ENCODE results near the gene ZEB1. TPM values are rescaled to one million over a fixed set of nuclear protein-coding genes. Genes with fewer than 3 reads are reported as not detected.

Gene ZEB1
- total RNA-seq, 1 donor from 2014 or later = 82.7 TPM

DNA sequence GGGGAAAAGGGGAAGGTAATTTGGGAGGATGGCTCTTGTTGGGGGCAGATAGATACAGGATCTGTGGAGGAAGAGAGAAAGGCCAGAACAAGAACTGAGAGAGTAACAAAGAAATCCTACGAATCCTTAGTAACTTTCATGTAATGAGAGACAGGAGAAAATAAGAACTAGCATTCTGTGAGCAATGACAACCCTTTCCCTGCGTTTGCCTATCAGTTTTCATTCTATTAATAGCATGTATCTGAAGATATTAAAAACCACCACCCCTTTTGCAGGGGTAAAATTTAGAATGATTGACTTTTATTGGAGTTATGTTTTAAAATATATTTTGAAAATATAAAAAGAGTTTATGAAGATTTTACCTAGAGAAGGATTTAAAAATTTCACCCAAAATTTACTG is 132.8 kb downstream of the ZEB1 start:
- no peaks in the 10 kb centered on the region for H3K9me3 ChIP-seq
- no peaks in the 10 kb centered on the region for H3K4me1 ChIP-seq
- no peak for DNase-seq (ENCODE audit: extremely low spot score in 2 of 2)
- H3K27me3 ChIP-seq = no peaks in the 10 kb centered on the region
- H3K4me3 ChIP-seq = no peak overlapping the region
- TF ChIP-seq POLR2AphosphoS5 (IDR thresholded peaks at IDR 0.05; ENCODE audit: insufficient read depth in 1 of 2, low read depth in 1 of 2) = no peak
- no peak for TF ChIP-seq POLR2A (IDR thresholded peaks at IDR 0.05)
- TF ChIP-seq, protein P1, sequence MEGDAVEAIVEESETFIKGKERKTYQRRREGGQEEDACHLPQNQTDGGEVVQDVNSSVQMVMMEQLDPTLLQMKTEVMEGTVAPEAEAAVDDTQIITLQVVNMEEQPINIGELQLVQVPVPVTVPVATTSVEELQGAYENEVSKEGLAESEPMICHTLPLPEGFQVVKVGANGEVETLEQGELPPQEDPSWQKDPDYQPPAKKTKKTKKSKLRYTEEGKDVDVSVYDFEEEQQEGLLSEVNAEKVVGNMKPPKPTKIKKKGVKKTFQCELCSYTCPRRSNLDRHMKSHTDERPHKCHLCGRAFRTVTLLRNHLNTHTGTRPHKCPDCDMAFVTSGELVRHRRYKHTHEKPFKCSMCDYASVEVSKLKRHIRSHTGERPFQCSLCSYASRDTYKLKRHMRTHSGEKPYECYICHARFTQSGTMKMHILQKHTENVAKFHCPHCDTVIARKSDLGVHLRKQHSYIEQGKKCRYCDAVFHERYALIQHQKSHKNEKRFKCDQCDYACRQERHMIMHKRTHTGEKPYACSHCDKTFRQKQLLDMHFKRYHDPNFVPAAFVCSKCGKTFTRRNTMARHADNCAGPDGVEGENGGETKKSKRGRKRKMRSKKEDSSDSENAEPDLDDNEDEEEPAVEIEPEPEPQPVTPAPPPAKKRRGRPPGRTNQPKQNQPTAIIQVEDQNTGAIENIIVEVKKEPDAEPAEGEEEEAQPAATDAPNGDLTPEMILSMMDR (IDR thresholded peaks at IDR 0.05) = no peak
- no peak overlapping the region for H3K27ac ChIP-seq
- no peaks in the 10 kb centered on the region for H3K36me3 ChIP-seq
- intact Hi-C loops (cut with DNase I) = no loop called here

DNA sequence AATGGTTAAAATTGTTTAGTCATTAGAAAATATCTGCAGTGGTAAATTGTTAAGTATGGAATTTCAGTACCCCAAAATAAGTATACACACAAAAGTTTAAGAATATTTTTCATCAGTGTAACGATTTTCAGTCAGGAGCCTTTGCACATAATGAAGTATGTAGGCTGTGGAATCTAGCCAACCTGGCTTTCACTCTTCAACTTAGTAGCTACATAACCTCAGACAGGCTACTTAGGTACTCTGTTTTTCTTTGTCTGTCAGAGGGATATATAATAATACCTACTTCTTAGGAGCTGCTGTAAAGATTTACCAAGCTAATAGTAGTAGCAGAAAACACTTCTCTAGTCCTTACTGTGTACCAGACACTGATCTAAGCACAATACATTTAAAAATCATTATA is 137.5 kb downstream of the ZEB1 start:
- DNase-seq (ENCODE audit: extremely low spot score in 2 of 2) = no peak
- no peaks in the 10 kb centered on the region for H3K9me3 ChIP-seq
- no peaks in the 10 kb centered on the region for H3K27me3 ChIP-seq
- no peaks in the 10 kb centered on the region for H3K36me3 ChIP-seq
- peaks cover 12% of the 10 kb centered on the region for H3K4me1 ChIP-seq
- H3K4me3 ChIP-seq = no peak overlapping the region
- H3K27ac ChIP-seq = no peak overlapping the region
- TF ChIP-seq POLR2AphosphoS5 (IDR thresholded peaks at IDR 0.05; ENCODE audit: insufficient read depth in 1 of 2, low read depth in 1 of 2) (no peak), POLR2A (IDR thresholded peaks at IDR 0.05) (no peak)
- TF ChIP-seq, protein P1 (IDR thresholded peaks at IDR 0.05) = no peak
- intact Hi-C loops (cut with DNase I) = no loop called here

DNA sequence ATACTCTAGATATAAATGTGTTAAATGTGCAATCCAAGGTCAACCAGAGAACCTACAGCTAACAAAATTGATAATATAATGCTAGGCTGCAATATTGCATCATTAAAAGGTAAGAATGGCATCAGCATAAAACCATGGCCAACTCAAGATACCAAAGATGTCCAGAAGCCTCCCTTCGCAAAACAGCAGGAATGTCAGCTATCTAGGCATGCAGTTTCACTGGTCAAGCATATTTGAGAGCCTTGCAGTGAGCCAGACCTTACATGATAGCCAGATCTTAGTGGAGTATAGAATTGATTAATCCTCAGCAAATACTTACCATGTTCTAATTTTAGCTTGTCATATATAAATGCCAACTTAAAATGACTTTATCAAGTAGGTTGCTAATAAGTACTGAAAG is 138.8 kb downstream of the ZEB1 start:
- Histone ChIP-seq H3K36me3 (peaks cover 0 to 7% of the 10 kb centered on the region in 2 donors), H3K4me1 (peaks cover 12% of the 10 kb centered on the region), H3K27me3 (no peaks in the 10 kb centered on the region), H3K9me3 (peaks cover under 1% of the 10 kb centered on the region), H3K27ac (no peak overlapping the region), H3K4me3 (no peak overlapping the region)
- TF ChIP-seq POLR2A (IDR thresholded peaks at IDR 0.05) = no peak
- no peak for TF ChIP-seq POLR2AphosphoS5 (IDR thresholded peaks at IDR 0.05; ENCODE audit: insufficient read depth in 1 of 2, low read depth in 1 of 2)
- TF ChIP-seq, protein P1 (IDR thresholded peaks at IDR 0.05) = no peak
- intact Hi-C loops (cut with DNase I) = no loop called here
- DNase-seq (ENCODE audit: extremely low spot score in 2 of 2) = no peak

DNA sequence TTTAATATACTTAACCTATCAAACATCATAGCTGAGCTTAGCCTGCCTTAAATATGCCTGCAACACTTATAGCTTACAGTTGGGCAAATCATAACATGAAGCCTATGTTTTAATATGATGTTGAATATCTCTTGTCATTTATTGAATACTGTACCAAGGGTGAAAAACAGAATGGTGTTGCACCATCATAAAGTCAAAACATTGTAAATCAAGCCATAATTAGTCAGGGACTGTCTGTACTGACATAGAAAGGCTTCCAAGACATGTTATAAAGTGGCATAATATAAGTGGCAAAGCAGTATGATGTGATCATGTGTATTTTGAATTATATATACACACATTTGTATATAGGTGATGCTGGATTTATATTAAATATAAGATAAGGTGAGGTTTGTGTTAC is 140.0 kb downstream of the ZEB1 start:
- TF ChIP-seq POLR2AphosphoS5 (IDR thresholded peaks at IDR 0.05; ENCODE audit: insufficient read depth in 1 of 2, low read depth in 1 of 2) = no peak
- TF ChIP-seq, protein P1 (IDR thresholded peaks at IDR 0.05) = no peak
- no peak for TF ChIP-seq POLR2A (IDR thresholded peaks at IDR 0.05)
- H3K27ac ChIP-seq = no peak overlapping the region
- intact Hi-C loops (cut with DNase I) = no loop called here

DNA sequence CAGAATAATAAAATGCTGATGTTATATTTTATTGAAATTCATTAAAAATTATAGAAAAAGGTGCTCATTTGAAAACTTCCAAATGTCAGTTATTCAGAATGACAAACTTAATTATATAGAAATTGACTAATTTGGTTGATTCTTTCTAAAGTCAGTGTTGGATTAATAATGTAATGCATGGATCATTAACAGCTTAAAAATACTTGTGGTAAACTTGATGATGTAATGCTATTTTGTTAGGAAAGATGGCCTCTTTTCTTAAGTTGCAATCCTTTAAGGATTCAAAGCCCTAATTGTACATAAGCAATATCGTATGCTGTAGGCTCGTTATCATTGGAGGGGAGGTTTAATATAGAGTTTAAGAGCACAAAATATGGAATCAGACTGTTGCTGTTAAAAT is 141.2 kb downstream of the ZEB1 start:
- no peak for TF ChIP-seq POLR2A (IDR thresholded peaks at IDR 0.05)
- no peak for TF ChIP-seq POLR2AphosphoS5 (IDR thresholded peaks at IDR 0.05; ENCODE audit: insufficient read depth in 1 of 2, low read depth in 1 of 2)
- TF ChIP-seq, protein P1 (IDR thresholded peaks at IDR 0.05) = no peak
- H3K27me3 ChIP-seq = no peaks in the 10 kb centered on the region
- H3K36me3 ChIP-seq = peaks cover 0 to 31% of the 10 kb centered on the region in 2 donors
- H3K4me1 ChIP-seq = peaks cover 12% of the 10 kb centered on the region
- no peak overlapping the region for H3K27ac ChIP-seq
- no peak overlapping the region for H3K4me3 ChIP-seq
- intact Hi-C loops (cut with DNase I) = no loop called here
- peaks cover 10% of the 10 kb centered on the region for H3K9me3 ChIP-seq
- DNase-seq (ENCODE audit: extremely low spot score in 2 of 2) = no peak

More for the DNA sequence above, 140.0 kb downstream of the ZEB1 start:
- Histone ChIP-seq H3K36me3 (peaks cover 0 to 18% of the 10 kb centered on the region in 2 donors), H3K4me1 (peaks cover 12% of the 10 kb centered on the region), H3K27me3 (no peaks in the 10 kb centered on the region), H3K9me3 (peaks cover 3% of the 10 kb centered on the region), H3K4me3 (no peak overlapping the region)
- no peak for DNase-seq (ENCODE audit: extremely low spot score in 2 of 2)

Data from vagina (tissue), 2 donors.